Activated CD8-positive, alpha-beta memory T cell treated with anti-CD3 and anti-CD28 coated beads, Interleukin-2, amount 50 U/mL, for 48 hours (primary cell): ENCODE measurements around the gene CDK6.
"Not testable (repeated sequence)": the region's sequence is repeated elsewhere in the genome, so short reads cannot be mapped to it uniquely, and the experiment has no call there.

Experiments
- DNase-seq: peaks from one replicate; pipeline ENCODE4 v3.0.0-alpha.2; 2020

CDK6 gene

DNA sequence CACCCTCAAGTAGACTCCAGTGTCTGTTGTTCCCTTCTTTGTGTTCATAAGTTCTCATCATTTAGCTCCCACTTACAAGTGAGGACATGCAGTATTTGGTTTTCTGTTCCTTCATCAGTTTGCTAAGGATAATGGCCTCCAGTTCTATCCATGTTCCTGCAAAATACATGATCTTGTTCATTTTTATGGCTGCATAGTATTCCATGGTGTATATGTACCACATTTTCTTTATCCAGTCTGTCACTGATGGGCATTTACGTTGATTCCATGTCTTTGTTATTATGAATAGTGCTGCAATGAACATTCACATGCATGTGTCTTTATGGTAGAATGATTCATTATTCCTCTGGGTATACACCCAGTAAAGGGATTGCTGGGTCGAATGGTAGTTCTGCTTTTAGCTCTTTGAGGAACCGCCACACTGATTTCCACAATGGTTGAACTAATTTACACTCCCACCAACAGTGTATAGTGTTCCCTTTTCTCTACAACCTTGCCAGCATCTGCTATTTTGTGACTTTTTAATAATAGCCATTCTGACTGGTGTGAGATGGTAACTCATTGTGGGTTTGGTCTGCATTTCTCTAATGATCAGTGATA is 79.0 kb downstream of the CDK6 start:
- not testable (repeated sequence) for DNase-seq

DNA sequence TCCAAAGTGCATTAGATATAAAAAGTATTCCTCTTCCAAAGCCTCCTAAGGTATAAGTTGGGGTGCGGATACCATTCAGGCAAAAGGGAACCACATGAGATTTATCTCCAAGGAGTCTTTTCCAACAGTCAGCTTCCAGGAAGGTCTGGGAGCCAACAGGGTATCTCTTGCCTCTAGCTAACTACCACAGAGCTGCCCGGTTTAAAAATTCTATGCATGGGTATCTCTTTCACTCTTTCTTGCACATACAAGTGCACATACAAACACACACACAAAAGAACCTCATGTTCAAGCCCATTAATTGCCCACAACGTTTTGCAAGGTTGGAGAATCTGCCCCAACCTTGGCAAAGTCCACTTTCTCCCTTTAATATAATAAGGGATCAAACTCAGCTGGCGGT is 80.7 kb downstream of the CDK6 start:
- DNase-seq = no peak

DNA sequence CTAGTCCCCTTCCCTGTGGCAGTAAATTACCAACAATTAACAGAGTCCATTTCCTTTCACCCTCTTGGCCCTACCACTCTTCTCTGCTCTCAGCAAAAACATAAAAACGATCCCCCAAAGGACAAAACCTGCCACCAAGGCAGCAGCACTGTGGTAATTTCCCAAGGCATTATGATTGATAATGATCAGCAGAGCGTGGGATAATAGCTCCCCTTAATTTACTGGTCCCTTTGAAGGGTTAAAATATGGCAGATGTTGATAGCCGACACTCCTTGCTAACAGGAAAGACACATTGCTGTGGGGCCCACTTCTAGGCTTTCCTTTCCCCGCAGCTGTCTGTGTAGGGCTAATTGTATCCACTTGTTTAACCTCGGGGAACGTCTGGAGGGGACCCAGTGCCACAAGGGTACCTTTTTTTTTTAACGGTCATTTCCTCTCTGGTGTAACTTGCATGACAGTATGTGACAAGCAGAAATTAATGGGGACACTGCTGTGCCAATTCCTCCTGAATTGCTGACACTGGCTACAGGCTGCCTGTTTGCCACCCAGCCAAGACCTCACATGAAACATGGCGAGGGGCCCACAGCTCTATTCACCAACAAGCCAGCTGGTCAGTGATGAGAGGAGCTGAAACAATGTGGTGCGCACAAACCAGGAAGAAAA is 81.3 kb downstream of the CDK6 start:
- no peak for DNase-seq

DNA sequence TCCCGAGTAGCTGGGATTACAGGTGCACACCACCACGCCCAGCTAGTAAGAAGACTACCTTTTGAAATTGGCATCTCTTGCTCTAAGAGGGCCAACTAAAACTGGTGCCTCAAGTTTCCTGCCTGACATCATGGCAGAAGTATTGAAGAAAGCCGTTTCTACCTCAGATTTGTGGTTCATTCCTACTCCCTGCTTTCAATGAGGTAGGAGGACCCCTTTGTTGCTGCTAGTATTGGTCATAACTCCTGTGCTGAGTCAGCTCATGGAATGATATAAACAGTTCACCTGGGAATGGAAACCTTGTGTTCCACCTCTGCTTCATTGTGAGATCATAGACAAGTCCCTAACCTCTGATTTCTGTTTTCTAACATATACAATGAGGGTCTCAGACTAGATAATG is 82.8 kb downstream of the CDK6 start:
- DNase-seq = no peak

DNA sequence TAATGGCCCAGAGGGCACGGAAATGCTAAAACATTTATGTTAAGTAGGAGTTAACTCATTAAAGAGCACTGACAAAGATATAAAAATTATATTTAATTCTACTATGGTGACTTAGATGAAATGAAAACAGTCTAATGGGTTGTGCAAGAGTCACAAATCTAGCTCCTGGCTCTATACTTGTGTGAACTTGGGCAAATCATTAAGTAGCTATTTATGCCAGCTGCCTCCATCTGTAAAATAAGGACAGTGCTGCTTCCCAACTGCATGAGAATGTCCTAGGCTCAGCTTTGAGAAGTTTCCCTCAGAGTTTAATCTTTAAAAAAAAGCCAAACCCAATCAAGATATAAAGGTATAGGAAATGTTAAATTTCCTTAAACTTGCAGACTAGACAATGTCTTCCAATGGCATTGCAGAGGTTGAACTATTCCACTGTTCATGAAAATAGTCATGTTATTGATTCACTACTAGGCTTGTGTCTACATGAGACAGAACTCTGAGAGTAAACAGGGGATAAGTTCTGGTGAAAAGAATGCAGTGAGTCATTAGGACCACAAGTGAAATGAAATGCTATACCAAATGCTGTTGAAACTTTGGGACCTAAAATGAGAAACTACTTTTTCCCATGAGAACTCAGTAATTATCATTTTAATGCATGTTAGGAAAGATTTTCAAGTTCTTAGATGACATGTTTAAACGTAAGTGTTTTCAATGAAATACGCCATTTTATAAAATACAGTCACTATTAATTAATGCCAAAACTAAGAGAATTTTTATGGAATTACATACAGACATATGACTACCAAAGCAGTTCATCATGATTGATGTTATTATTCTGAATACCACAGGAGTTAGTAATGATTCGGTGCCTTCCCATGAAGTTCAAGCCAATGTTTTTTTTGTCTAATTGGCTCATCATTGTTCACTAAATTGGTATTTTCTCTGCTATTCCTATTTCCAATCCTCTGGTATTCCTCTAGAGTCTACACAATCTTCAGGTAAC is 84.2 kb downstream of the CDK6 start:
- no peak for DNase-seq

DNA sequence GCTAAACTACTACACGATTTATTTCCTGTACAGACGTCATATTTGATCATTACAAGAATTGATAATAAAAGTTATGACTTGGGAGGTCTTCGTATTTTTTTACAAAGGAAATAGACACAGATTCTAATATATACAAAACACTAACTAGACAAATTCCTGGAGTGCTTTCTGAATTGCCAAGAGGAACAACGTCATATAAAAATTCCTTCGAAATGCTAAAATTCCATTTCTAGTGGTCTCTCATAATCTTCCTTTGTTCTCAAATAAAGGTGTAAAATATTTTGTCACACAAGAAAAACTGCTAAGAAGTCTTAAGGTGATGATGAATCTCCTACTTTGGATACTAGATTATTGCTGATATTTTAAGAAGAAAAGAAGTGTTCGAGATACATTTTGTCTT is 85.4 kb downstream of the CDK6 start:
- DNase-seq = no peak

DNA sequence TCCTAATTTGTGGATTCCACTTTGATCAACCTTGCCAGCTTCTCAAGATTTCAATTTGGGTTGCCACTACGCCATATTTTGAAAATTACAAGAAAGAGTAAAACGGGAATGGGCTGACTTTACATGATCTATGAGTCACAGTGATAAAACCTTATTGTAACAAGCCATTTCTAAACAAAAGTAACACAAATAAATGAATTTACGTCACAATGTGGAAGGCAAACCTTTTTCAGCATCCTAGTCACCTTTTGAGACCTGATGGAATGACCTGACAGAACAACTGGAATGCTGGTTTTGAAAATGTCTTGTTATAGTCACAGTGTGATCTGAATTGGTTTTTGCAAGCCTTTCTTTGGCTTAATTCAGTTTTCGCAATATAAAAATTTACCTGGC is 85.9 kb downstream of the CDK6 start:
- no peak for DNase-seq

DNA sequence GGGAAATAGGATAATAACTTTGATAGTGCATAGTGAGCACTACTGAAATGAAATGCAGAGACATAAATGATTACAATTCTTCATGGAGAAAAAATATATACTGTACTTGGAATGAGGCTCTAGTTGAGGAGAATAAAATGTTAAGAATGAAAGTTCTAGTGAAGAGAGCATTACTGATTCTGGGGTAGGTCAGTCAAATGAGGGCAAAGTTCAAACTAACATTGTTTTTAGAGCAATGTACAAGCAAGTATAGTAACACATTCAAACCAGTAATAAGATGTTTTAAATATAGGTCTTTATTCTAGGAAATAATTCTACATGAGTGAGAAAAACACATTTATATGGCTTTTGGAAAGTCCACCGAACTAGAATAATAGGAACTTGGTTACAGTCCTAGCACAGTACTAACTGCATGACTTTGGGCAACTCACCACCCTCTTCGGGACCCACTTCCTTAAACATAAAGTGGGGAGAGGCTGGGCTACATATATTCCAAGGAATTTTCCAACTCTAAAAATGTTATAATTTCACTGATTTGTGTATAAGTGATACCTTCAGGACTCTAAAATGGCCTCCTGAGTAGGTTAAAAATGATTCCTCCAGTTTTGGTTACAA is 86.4 kb downstream of the CDK6 start:
- no peak for DNase-seq

DNA sequence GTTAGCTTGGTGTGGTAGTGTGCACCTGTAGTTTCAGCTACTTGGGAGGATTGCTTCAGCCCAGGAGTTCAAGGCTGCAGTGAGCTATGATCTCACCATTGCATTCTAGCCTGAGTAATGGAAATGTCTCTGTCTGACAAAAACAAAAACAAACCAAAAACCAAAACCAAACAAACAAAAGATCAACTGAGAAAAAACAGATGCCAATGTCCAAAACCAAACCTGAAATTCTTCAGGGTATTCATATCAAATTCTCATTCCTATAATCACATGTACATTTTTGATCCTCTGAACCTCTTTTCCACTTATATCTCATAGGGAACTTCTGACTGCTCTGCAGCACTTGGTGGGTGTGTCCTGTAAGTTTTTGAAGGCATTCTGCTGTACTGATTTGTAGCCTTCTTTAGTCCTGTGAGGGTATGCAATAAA is 87.0 kb downstream of the CDK6 start:
- no peak for DNase-seq

DNA sequence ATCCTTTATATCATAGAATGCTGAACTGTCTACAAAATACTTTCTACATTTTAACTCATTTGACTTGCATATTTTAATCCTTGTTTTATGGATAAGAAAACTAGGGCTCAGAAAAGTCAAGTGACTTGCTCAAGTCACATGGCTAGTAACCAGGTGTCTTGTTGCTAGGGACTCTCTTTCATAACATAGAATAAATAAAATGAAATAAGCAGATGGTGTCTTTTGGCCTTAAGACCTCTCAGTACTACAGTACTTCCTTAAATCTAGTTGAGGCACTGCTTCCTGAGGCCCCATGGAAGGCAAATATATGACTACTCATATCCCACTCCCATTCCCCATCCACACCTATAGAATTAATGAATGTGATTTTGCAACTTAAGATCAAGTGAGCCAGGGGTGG is 87.9 kb downstream of the CDK6 start:
- DNase-seq = no peak

DNA sequence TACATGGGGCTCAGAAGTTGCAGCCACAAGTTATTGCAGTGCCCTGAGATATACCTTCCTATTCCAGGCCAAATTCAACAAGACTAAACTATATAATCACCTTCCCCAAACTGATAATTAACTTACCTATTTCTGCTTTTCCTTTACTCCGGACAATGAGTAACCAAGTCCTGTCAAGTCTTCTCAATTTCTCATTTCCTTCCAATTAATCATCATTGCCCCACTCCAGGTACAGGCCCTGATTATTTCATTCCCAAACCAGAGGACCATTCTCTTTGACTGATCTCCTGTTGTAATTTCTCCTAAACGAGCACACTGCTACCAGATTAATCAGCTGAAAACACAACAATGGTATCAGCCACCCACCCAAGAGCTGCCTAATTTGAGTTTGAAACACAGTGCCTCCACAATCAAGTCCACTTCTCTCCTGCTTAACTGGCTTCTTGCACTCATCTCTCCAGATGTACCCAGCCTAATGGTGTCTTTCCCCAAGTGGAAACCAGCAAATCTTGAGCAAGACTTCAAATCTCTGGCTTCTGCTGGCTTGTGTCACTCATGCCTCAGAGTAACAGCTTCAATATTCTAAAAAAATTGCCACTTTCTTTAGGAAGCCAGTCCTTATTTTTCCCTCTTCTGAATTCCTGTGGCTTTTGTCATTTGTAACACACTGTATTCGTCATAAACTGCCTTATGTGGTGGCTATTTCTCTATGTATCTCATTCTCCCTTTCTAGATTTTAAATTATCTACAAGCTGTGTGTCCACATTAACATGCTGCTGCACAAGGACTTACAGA is 89.1 kb downstream of the CDK6 start:
- DNase-seq = no peak

DNA sequence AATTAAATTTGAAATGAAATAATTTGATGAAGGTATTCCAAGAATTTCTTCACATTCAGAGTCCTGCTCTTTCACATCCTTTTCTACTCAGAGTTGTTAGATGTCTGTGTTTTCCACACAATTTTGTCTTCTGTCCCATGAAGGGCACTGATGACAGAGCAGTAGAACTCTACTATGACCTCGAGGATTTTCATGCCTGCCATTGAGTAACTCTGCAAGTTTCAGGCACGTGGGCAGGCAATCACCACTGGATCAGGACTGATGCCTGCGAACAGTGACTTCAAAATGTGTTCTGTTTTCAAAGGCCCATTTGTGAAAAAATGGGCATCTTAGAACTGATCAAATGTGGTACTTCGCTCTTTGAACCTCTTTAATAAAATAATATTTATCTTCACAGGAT is 91.1 kb downstream of the CDK6 start:
- DNase-seq = no peak

DNA sequence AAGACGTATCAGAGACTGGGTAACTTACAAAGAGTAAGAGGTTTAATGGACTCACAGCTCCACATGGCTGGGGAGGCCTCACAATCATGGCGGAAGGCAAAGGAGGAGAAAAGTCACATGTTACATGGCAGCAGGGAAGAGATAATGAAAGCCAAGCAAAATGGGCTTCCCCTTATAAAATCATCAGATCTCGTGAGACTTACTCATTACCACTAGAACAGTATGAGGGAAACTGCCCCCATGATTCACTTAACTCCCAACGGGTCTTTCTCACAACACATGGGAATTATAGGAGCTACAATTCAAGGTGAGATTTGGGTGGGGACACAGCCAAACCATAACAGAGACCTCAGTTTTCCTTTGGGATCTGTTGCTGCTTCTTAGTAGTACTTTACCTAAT is 92.2 kb downstream of the CDK6 start:
- DNase-seq = not testable (repeated sequence)

DNA sequence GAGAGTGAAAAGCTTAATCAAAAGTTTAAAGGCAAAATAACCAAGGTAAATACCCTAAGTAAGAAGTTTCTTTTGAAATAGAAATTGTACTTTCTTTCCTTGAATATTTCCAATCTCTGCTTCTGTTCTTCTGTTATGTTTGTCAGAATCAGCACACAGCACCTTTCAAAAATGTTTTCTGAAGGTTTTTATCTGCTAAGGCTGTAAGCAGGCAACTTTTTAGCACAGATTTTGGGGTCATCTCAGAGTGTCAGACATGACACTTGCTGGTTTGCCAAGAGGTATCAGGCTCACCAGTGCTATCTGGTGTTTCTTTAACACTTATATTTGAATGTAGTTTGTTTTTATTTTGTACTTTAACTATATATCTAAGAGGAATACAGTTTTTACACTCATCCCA is 94.2 kb downstream of the CDK6 start:
- DNase-seq = no peak

DNA sequence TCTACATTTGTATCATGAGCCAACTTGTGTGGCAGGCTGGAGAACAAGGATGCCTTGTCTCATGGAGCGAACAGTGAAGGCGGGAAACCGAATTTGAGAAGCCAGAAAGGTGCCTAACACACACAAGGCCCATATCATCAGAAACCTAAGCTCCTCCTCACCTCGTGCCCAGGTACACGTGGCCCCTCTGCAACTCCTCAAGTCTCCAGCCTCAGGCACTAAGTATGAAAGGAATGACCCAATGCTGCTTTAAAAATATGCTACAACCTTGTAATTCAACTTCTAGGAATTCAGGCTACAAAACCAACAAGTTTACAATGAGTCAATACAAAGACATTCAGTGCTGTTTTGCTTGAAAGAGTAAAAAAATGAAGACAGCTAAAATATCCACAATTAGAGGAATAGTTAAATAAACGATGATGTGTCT is 95.7 kb downstream of the CDK6 start:
- DNase-seq = no peak

DNA sequence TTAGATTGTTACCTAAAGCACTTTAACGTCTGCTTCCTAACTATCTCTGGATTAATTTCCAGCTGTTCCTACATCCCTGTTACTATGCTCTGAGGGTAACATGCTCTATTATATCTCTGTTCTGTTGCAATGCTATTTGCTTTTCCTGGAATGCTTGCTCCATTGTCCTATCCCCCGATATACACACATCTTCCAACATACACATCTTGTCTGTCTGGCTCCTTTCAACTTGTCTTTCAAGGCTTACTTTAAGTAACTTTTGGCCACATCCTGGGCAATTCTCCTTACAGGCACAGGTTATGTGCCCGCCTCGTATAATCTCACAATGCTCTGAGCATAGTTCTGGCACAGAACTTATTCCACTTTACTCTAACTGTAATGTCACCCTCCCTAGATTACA is 96.2 kb downstream of the CDK6 start:
- DNase-seq = no peak

DNA sequence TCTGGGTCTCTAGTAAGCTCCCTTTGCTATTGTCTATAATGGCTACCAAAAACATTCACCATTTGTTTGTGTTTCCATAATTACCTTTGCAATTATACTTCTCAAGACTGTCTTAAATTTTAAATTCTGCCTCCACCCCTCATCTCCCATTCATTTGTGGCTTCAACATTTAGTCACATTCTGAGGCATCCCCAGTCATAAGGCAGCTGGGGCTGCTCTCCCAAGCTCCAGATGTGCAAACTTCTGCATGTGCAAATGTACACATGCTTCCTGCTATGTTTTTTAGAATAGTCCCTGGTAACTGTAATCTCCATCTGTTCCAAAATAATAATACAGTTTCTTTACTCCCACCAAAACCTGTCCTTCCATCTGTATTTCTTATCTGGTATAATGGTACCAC is 97.3 kb downstream of the CDK6 start:
- DNase-seq = no peak

DNA sequence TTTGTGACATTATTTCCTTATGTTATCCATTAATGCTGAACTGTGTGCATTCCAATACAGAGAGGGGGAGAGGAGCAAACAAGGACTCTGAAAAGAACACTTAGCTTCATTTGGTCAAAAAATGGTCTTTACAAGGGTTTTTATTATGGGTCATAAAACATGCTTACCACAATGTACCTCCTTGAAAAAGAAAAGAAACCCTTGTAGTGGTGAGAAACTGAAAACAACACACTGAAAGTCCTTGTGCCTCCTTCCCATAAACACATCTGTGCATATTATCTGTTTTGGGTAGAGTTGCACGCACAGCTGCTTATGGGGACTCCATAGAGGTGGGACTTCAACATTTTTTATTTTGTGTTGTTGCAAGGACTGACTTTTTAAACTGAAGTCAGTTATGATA is 98.7 kb downstream of the CDK6 start:
- DNase-seq = no peak

DNA sequence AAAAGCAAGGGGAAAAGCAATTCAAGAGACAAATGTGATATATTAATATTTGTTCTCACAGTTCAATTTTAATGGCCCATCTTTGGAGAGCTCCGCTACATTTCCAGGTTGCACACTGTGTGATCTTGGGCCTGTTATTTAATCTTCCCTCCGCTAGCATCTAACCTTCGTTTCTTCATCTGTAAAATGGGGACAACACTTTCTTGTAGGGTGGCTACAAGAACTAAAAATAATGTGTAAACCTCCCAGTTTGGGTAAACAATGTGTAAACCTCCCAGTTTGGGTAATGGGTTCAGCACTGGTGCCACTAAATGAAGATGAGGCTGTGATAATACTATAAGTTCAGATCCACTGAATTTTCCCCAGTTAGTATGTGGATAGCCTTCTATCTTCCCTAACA is 99.5 kb downstream of the CDK6 start:
- no peak for DNase-seq

DNA sequence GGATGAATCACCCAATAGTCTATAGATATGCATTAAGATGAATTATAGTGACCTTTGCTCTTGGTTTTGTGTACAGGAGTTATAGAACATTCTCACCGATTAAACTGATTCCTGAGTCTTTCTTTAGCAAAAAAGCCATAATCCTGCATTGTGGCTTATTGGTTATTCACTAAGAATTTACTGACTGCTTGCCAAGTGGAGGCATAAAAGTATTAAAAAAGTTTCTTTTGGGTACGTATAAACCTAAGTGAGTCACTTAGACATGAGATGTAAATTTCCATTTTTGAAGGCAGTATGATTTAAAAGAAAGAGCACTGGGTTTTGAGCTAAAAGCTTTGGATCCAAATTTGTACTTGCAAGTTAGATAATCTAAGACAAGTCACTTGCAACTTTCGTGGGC is 100.7 kb downstream of the CDK6 start:
- DNase-seq = no peak

DNA sequence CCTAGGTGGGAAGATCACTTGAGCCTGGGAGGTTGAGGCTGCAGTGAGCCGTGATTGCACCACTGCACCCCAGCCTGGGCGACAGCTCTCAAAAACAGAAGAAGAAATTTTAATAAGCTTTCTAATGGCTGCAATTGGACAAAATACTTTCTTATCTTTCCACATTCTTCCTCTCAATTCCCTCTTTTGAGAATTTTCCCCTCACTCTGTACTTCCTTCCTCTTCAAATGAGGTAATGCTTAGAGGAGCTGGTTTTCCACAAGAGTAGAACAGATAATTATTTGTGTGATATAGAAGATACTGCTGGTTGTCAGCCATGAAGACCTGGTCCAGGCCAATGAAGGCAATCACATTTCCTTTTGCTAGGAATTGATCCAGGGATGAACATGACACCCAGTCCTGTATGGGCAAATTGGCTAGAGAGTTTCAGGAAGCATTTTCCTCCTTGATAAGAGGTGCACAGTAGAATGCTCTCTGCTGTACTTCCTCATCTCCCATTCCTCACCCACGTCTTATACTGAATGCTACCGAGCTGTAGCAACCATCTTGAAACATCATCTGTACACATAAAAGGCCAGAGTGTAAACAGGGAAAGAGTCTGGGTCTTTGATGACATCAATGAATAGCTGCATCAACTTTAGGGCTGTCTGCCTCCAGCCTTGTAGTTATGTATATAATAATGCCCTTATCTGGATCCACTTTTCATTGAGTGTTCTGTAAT is 103.9 kb downstream of the CDK6 start:
- no peak for DNase-seq
